Measurements from ENCODE around the gene AKNAD1.

DNA sequence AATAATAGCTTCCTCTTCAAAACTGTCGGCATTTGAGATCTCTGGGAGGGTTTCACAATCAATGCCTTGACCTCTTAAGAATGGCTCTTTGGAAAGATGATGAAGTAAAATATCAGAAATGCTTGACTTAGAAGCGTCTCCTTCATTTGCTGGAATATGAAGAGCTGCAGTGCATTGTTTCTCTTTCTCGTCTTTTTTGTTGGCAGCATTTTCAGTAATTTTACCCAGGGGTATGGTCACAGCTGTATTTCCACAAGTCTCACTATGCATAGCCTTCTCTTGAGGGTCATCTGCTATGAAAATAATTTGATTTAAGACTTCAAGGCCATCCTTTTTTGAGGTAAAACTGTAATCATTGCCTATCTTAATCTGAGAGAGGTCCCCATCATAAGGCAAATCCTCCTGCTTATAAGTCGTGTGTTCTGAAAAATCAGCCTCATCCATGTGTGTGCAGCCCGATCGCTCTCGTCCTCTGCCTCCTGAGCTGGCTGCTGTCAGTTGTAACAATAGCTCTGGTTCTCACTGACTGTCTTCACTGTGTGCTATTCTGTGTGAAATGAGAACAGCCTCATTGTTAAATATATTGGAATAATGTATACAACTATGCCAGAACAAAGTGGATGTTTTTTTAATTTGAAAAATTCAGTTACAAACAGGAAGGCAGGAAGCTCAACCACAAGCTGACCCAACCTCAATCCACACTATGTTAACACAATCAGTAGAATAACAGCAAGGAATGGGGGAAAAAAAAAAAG lies 4.5 kb downstream of the AKNAD1 start:
- TF ChIP-seq, protein P1, sequence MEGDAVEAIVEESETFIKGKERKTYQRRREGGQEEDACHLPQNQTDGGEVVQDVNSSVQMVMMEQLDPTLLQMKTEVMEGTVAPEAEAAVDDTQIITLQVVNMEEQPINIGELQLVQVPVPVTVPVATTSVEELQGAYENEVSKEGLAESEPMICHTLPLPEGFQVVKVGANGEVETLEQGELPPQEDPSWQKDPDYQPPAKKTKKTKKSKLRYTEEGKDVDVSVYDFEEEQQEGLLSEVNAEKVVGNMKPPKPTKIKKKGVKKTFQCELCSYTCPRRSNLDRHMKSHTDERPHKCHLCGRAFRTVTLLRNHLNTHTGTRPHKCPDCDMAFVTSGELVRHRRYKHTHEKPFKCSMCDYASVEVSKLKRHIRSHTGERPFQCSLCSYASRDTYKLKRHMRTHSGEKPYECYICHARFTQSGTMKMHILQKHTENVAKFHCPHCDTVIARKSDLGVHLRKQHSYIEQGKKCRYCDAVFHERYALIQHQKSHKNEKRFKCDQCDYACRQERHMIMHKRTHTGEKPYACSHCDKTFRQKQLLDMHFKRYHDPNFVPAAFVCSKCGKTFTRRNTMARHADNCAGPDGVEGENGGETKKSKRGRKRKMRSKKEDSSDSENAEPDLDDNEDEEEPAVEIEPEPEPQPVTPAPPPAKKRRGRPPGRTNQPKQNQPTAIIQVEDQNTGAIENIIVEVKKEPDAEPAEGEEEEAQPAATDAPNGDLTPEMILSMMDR (IDR thresholded peaks at IDR 0.05) = no peak
- TF ChIP-seq POLR2A (IDR thresholded peaks at IDR 0.05) = no peak

Data from right lobe of liver (tissue), 4 donors.